ENCODE results near the gene PKP2. TPM values are rescaled to one million over a fixed set of nuclear protein-coding genes. Genes with fewer than 3 reads are reported as not detected.

Gene PKP2
- total and polyA plus RNA-seq, 9 of the 15 experiments (the other 6 are each of a cell fraction or from before 2014, with no cell fraction given): 1.6 to 4.2 (median 2.8) TPM

GRCh38 chr12:32788405-32788804, 108.2 kb downstream of the PKP2 start (continued):
- no peak for TF ChIP-seq AFF4 (CRISPR knock-in tag; IDR thresholded peaks at IDR 0.05)

DNA sequence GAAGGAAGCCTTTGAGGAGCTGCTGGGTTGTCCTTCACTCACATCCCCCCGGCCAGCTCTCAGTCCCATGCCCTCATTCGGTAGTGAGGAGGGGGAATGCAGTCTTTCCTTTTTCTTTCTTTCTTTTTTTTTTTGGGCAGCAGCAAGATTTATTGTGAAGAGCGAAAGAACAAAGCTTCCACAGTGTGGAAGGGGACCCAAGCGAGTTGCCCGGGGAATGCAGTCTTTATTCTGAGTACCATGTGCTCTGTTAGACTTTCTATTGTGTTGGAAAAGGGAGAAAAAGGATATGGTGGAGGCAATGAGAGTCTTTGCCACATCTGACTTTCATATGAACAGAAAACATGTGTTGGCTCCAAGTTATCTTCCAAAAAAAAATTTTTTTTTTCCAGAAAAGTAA, 111.0 kb downstream of the PKP2 start:
- intact Hi-C loops (cut with micrococcal nuclease): no loop called here
- H3K36me3 ChIP-seq (ENCODE audit: control insufficient read depth, insufficient read depth, low read length): no peaks in the 10 kb centered on the region
- no peaks in the 10 kb centered on the region for H4K20me1 ChIP-seq (replicated peaks; ENCODE audit: control insufficient read depth, insufficient read depth, low read length)
- BruUV-seq (replicated peaks): no TSS peak
- H3K27me3 ChIP-seq (ENCODE audit: control insufficient read depth in 2 of 2, insufficient read depth in 2 of 2, low read length in 2 of 2): no peaks in the 10 kb centered on the region; a peak in 1 of 5 replicates
- no peak for DNase-seq (ENCODE audit: extremely low read depth in 1 of 4, low spot score in 3 of 4)
- ATAC-seq: no peak
- CTCF ChIA-PET (ENCODE audit: low intra/inter-chr PET ratio): no interaction called here
- in situ Hi-C loops (cut with MboI): no loop called here
- POLR2A ChIA-PET: interaction anchor here (1.1 kb wide), 1 partner anchor 19 kb away, joined by 3 read pairs; no protein-coding TSS in a partner anchor
- H3K9me1 ChIP-seq (ENCODE audit: control insufficient read depth, insufficient read depth, low read length): no peaks in the 10 kb centered on the region
- 0% methylated on average over 4 of the region's 5 CpGs for WGBS (ENCODE audit: insufficient coverage, low coverage, missing lambda C conversion rate)
- no peak overlapping the region for H3K27ac ChIP-seq (ENCODE audit: extremely low read depth, low read depth, low read length)
- H3K79me2 ChIP-seq (ENCODE audit: control insufficient read depth, insufficient read depth, low read length): no peaks in the 10 kb centered on the region
- no peak for TF ChIP-seq ESRRA (IDR thresholded peaks at IDR 0.05; ENCODE audit: borderline replicate concordance, low read depth)
- no peak for TF ChIP-seq XRCC3 (IDR thresholded peaks at IDR 0.05)
- no peak for TF ChIP-seq ZBTB11 (CRISPR knock-in tag; IDR thresholded peaks at IDR 0.05)
- no peak for TF ChIP-seq ZNF551 (CRISPR knock-in tag; IDR thresholded peaks at IDR 0.05)
- no peak for TF ChIP-seq ZBTB1 (CRISPR knock-in tag; IDR thresholded peaks at IDR 0.05; ENCODE audit: borderline replicate concordance, low read depth)
- TF ChIP-seq NCOA4 (IDR thresholded peaks at IDR 0.05; ENCODE audit: partially characterized antibody): no peak
- H3K9ac ChIP-seq (ENCODE audit: insufficient read depth in 1 of 2, low read depth in 2 of 2, low read length in 2 of 2): no peak overlapping the region
- H2AFZ ChIP-seq (ENCODE audit: low read depth, low read length): no peak overlapping the region
- no peaks in the 10 kb centered on the region for H3K9me3 ChIP-seq (replicated peaks; ENCODE audit: control insufficient read depth, insufficient read depth, low read depth, low read length)
- H3K4me1 ChIP-seq (replicated peaks in 1 of 2; ENCODE audit: control insufficient read depth in 2 of 2, insufficient read depth in 2 of 2, low read length in 2 of 2): no peaks in the 10 kb centered on the region
- no peak for FAIRE-seq
- no peak overlapping the region for H3K4me3 ChIP-seq
- no peak overlapping the region for H3K4me2 ChIP-seq (ENCODE audit: insufficient read depth, low read length)
